Neutrophil (primary cell): ENCODE measurements around the gene AKR1C3.
"Not testable (repeated sequence)": the region's sequence is repeated elsewhere in the genome, so short reads cannot be mapped to it uniquely, and the experiment has no call there.

Experiments
- H3K27ac ChIP-seq: fragments of 200-600 bp; sonication (generic); 2 replicates; pipeline ENCODE4 v1.5.1; 2016; ENCODE audit warnings: mild to moderate bottlenecking, moderate library complexity
- H3K27me3 ChIP-seq: fragments of 200-600 bp; sonication (generic); 2 replicates; pipeline ENCODE4 v1.6.0; 2016; ENCODE audit warnings: mild to moderate bottlenecking
- H3K36me3 ChIP-seq: fragments of 200-600 bp; sonication (generic); 2 replicates; pipeline ENCODE4 v1.5.1; 2017
- H3K4me1 ChIP-seq, 2 experiments: fragments of 200-600 bp in 1 of 2; sonication (generic) in 1 of 2; 1 replicate in 1 of 2; 2 replicates in 1 of 2; pipeline versions ENCODE4 v1.5.1 to v1.6.1; 2013 to 2016; ENCODE audit warnings: low read depth in 1 of 2, low read length in 1 of 2, mild to moderate bottlenecking in 1 of 2, moderate library complexity in 1 of 2; ENCODE audit not compliant: control insufficient read depth in 1 of 2, insufficient read depth in 1 of 2
- H3K4me3 ChIP-seq, 2 experiments: fragments of 200-600 bp in 1 of 2; sonication (generic) in 1 of 2; 1 replicate in 1 of 2; 2 replicates in 1 of 2; pipeline ENCODE4 v1.5.1; 2013 to 2016; ENCODE audit warnings: low read depth in 1 of 2, low read length in 1 of 2, mild to moderate bottlenecking in 1 of 2, moderate library complexity in 1 of 2
- H3K9me3 ChIP-seq: fragments of 200-600 bp; sonication (generic); 2 replicates; pipeline ENCODE4 v1.5.1; 2016
- CTCF ChIP-seq: fragments of 200-600 bp; sonication (generic); IDR thresholded peaks from 2 replicates; pipeline ENCODE4 v1.5.1; 2016; ENCODE audit warnings: antibody characterized with exemption

Gene AKR1C3

GRCh38 chr10:5094265-5095205 is at the start of gene AKR1C3:
Gene AKR1C3 (plus strand): TSS chr10:5094414. CDS start chr10:5094445, 31 bp downstream.
- Histone ChIP-seq H3K36me3 (no peaks in the 10 kb centered on the region), H3K4me1 (peaks cover 0 to 7% of the 10 kb centered on the region in 2 experiments), H3K27me3 (peaks cover 7% of the 10 kb centered on the region), H3K4me3 (peak within 1 kb of the TSS; percentile 35 to 52), H3K27ac (peak within 1 kb of the TSS; percentile 17), H3K9me3 (no peaks in the 10 kb centered on the region)
- TF ChIP-seq CTCF, result no peak

- no peaks in the 10 kb centered on the region for H3K27me3 ChIP-seq
- H3K9me3 ChIP-seq, result no peaks in the 10 kb centered on the region
- no peak for TF ChIP-seq CTCF
Observed at GRCh38 chr10:5045095-5045494, 49.1 kb upstream of the AKR1C3 start.

GRCh38 chr10:5046410-5046809 is 47.8 kb upstream of the AKR1C3 start:
- no peak overlapping the region for H3K4me3 ChIP-seq
- TF ChIP-seq CTCF, result no peak
- H3K27ac ChIP-seq, result no peak overlapping the region
- peaks cover 0 to 9% of the 10 kb centered on the region in 2 experiments for H3K4me1 ChIP-seq
- no peaks in the 10 kb centered on the region for H3K36me3 ChIP-seq
- no peaks in the 10 kb centered on the region for H3K27me3 ChIP-seq
- no peaks in the 10 kb centered on the region for H3K9me3 ChIP-seq

More at GRCh38 chr10:5045095-5045494, 49.1 kb upstream of the AKR1C3 start:
- no peaks in the 10 kb centered on the region for H3K36me3 ChIP-seq
- no peak overlapping the region for H3K27ac ChIP-seq
- H3K4me1 ChIP-seq, result peaks cover 0 to 13% of the 10 kb centered on the region in 2 experiments
- H3K4me3 ChIP-seq, result no peak overlapping the region

GRCh38 chr10:5047055-5047454 is 47.2 kb upstream of the AKR1C3 start:
- not testable (repeated sequence) for H3K27me3 ChIP-seq, H3K27ac ChIP-seq, H3K9me3 ChIP-seq, H3K4me3 ChIP-seq, H3K4me1 ChIP-seq, H3K36me3 ChIP-seq

- H3K36me3 ChIP-seq, result no peaks in the 10 kb centered on the region
- H3K4me1 ChIP-seq, result no peaks in the 10 kb centered on the region
- H3K9me3 ChIP-seq, result no peaks in the 10 kb centered on the region
- no peak overlapping the region for H3K27ac ChIP-seq
- H3K27me3 ChIP-seq, result no peaks in the 10 kb centered on the region
- no peak for TF ChIP-seq CTCF
- H3K4me3 ChIP-seq, result no peak overlapping the region
Observed at GRCh38 chr10:5047912-5048628, 46.1 kb upstream of the AKR1C3 start.

GRCh38 chr10:5052951-5053500 is 41.2 kb upstream of the AKR1C3 start:
- not testable (repeated sequence) for H3K9me3 ChIP-seq

GRCh38 chr10:5054831-5055230 is 39.4 kb upstream of the AKR1C3 start:
- H3K4me3 ChIP-seq, H3K4me1 ChIP-seq, H3K36me3 ChIP-seq, H3K27me3 ChIP-seq, H3K9me3 ChIP-seq, H3K27ac ChIP-seq: not testable (repeated sequence)

More at GRCh38 chr10:5052951-5053500, 41.2 kb upstream of the AKR1C3 start:
- not testable (repeated sequence) for H3K4me3 ChIP-seq, H3K4me1 ChIP-seq, H3K36me3 ChIP-seq, H3K27ac ChIP-seq, H3K27me3 ChIP-seq

GRCh38 chr10:5059267-5059666 is 34.9 kb upstream of the AKR1C3 start:
- H3K27ac ChIP-seq, H3K27me3 ChIP-seq, H3K9me3 ChIP-seq, H3K4me3 ChIP-seq, H3K36me3 ChIP-seq, H3K4me1 ChIP-seq: not testable (repeated sequence)

- not testable (repeated sequence) for H3K27ac ChIP-seq, H3K4me3 ChIP-seq, H3K9me3 ChIP-seq, H3K4me1 ChIP-seq, H3K27me3 ChIP-seq, H3K36me3 ChIP-seq
Observed at GRCh38 chr10:5060791-5061190, 33.4 kb upstream of the AKR1C3 start.
